ENCODE results near the gene TBC1D17.

The TBC1D17 gene

GRCh38 chr19:49862391-49863253, 14.9 kb upstream of the TBC1D17 start:
- DNase-seq: no peak

- DNase-seq: no peak
Observed at GRCh38 chr19:49863254-49863934, 14.1 kb upstream of the TBC1D17 start.

- no peak for DNase-seq
Observed at GRCh38 chr19:49863935-49864320, 13.6 kb upstream of the TBC1D17 start.

GRCh38 chr19:49864890-49865289, 12.6 kb upstream of the TBC1D17 start:
- DNase-seq: no peak

- DNase-seq: peak; percentile 86
Observed at GRCh38 chr19:49866933-49867782, 10.3 kb upstream of the TBC1D17 start, which contains the start of gene PNKP. Gene PNKP (minus strand): TSS chr19:49867576. CDS start chr19:49867204, 372 bp downstream.

GRCh38 chr19:49869009-49869483, 8.5 kb upstream of the TBC1D17 start:
- DNase-seq: no peak

- peak; percentile 100 for DNase-seq
Observed at GRCh38 chr19:49869484-49870308, 7.8 kb upstream of the TBC1D17 start.

GRCh38 chr19:49870309-49870901, 7.1 kb upstream of the TBC1D17 start:
- DNase-seq: no peak

- no peak for DNase-seq
Observed at GRCh38 chr19:49871349-49871985, 6.0 kb upstream of the TBC1D17 start.

- no peak for DNase-seq
Observed at GRCh38 chr19:49872245-49873128, 5.0 kb upstream of the TBC1D17 start.

GRCh38 chr19:49873129-49873521, 4.4 kb upstream of the TBC1D17 start:
- no peak for DNase-seq

GRCh38 chr19:49873834-49874233, 3.7 kb upstream of the TBC1D17 start:
- no peak for DNase-seq

- DNase-seq: no peak
Observed at GRCh38 chr19:49874503-49875157, 2.9 kb upstream of the TBC1D17 start.

GRCh38 chr19:49875177-49875576, 2.3 kb upstream of the TBC1D17 start:
- DNase-seq: no peak

GRCh38 chr19:49875857-49876421, 1.6 kb upstream of the TBC1D17 start:
- DNase-seq: peak; percentile 50

GRCh38 chr19:49876422-49877019, 981 bp upstream of the TBC1D17 start:
- DNase-seq: peak; percentile 99

GRCh38 chr19:49877879-49878743, 609 bp downstream of the TBC1D17 start:
- peak; percentile 98 for DNase-seq

- DNase-seq: no peak
Observed at GRCh38 chr19:49878744-49879070, 1.2 kb downstream of the TBC1D17 start.
